Activated T-cell treated with anti-CD3 and anti-CD28 coated beads, Interleukin-2, amount 50 U/mL, for 48 hours (primary cell): Measurements from ENCODE around the gene HDAC1.
"Not testable (repeated sequence)": the region's sequence is repeated elsewhere in the genome, so short reads cannot be mapped to it uniquely, and the experiment has no call there.

Experiments
- DNase-seq, 2 experiments: peaks; one replicate each; pipeline ENCODE4 v3.0.0-alpha.2; 2020

HDAC1 gene

GRCh38 chr1:32350785-32351398, 59.0 kb downstream of the HDAC1 start:
- DNase-seq = peak; percentile 88 to 89

DNA sequence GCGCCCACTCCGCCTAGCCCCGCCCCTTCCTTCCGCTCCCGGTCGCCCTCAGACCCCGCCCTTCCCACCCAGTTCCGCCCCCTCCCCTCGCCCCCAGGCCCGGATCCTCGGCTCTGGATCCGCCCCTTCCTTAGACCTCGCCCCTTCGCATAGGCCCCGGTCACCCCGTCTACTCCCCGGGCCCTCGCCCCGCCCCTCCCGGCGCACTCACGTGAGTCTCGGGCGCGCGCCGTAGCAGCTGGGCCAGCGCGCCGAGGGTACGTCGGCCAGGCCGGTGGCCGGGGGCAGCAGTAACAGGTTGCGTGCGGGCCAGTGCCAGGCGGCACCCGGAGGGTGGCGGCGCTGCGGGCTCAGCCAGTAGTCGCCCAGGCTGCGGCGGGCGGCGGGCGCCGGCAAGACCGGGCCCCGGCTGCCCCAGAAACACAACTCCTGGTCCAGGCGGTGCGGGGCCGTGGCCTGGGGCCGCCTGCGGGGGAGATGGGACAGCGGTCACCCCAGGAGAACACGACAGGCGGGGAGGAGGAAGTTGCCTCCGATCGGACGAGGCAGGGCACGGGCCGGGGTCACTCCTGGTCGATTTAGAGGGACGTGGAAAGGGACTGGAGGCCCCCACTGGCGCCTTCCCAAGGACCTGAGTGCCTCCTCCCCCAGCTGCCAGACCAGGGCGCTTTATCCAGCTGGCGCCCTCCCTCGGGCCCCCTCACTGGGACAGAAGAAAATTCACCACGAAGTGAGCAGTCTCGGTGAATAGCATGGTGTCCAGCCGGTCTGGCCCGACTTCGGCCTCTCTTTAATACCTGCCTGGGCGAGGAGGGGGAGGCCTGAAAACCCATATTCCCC, 59.7 kb downstream of the HDAC1 start:
- peak; percentile 89 to 92 for DNase-seq

- DNase-seq = no peak
Measured at GRCh38 chr1:32352239-32352745, 60.4 kb downstream of the HDAC1 start.

DNA sequence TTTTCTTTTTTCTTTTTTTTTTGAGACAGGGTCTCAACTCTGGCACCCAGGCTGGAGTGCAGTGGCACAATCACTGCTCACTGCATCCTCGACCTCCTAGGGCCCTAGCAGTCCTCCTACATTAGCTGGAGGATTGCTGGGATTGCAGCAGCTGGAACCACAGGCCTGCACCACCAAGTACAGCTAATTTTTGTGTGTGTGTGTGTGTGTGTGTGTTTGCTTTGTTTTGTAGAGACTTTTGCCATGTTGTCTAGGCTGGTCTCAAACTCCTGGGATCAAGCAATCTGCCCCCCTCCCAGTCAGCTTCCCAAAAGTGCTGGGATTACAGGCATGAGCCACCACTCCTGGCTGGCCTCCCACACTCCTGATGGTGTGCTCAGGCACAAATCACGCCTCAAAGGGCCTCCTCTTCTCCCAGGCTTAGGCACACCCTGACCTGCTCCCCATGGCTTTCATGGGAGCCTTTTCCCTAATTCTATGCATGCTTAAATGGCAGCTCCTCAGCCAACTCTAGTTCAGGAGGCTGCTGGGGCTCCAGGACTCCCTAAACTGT, 61.0 kb downstream of the HDAC1 start:
- no peak for DNase-seq

DNA sequence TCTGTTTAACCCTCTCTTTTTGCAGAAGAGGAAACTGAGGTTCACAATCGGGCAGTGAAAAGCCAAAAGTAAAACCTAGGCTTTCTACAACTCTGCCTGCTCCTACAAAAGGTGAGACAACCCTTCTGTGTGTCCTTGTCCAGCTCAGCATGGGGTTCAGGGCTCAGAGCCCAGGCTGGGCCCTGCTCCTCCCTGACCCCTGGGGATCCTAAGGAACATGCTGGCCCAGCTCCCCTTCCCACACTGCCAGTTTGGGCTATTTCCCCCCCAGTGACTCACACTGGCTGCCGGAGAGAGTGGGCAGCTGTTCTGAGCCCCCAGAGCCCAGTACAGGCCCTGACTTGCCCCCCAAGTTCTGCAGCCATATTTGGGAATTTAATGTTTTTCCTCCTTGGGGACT, 61.5 kb downstream of the HDAC1 start:
- no peak for DNase-seq

DNA sequence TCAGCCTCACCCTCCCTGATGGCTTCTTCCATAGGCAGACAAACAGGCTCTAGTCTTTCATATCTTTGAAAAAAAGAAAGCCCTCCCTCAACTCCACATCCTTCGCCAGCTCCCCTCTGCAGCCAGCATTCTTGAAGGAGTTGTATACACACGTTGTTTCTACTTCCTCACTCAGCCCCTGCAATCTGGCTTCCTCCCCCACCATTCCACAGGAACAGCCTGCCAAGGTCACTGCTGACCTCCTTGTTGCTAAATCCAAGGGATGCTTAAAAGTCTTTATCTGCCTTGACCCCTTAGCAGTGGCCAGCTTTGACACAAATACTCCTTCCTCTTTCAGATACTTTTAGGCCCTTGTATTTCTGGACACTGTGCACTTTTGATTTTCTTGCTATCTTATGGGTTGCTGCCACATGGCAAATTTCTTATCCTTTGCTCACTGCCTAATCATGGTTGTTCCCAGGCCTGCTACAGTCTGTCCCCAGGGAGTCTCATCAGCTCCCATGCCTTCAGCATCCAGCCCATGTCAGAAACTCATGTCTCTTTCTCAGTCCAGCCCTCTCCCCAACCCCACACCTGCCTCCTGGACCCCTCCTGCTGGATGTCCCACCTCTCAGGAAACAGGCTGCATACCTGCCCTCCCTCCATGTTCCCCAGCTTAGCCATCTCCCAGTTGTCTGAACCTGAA, 62.1 kb downstream of the HDAC1 start:
- DNase-seq = no peak

GRCh38 chr1:32355778-32356177, 63.9 kb downstream of the HDAC1 start:
- DNase-seq = not testable (repeated sequence)

DNA sequence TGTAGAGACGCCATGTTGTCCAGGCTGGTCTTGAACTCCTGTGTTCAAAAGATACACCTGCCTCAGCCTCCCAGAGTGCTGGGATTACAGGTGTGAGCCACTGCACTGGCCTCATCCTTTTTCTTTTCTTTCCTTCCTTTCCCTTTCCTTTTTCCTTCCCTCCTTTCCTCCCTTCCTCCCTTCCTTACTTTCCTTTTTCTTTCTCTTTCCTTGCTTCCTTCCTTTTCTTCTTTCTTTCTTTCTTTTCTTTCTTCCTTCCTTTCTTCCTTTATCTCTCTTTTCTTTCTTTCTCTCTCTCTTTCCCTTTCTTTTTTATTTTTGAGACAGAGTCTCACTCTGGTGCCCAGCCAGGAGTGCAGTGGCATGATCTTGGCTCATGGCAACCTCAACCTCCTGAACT, 64.6 kb downstream of the HDAC1 start:
- DNase-seq = no peak

- no peak for DNase-seq
Measured at GRCh38 chr1:32357614-32358013, 65.7 kb downstream of the HDAC1 start.

GRCh38 chr1:32358435-32358834, 66.6 kb downstream of the HDAC1 start:
- DNase-seq = no peak

GRCh38 chr1:32361308-32361673, 69.4 kb downstream of the HDAC1 start:
- DNase-seq = no peak

GRCh38 chr1:32361674-32362473, 70.0 kb downstream of the HDAC1 start:
- peak; percentile 46 to 57 for DNase-seq

DNA sequence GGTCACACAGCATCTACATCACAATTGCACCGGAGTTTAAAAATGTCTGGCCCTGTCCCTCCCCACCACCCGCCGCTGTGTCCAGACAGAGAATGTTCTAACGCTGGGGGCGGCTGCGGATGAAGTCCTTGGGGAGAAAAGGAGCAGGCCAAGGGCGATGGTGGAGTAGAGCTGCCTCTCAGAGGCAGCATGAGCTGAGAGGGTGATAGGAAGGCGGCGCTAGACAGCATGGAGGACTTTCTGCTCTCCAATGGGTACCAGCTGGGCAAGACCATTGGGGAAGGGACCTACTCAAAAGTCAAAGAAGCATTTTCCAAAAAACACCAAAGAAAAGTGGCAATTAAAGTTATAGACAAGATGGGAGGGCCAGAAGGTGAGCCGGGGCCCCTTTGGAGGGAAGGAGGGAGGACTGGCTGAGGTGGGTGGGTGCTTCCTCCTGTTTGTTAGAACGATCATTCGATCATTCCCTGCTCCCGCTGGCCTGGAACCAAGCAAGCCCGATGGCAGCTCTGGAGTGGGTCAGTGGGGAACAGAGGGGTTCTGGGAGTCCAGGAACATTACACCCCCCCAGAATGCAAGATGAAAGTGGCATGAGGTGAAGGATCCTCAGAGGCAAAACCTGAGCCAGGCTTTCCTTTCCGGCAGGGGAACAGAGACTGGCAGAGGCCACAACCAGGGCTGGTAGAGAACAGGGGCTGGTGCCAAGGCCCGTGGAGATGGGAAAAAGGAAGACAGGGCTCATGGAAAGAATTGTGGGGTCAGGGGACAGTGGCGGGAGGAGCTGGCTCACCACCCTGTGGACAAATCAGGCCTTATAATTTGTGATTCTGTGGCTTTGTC, 70.8 kb downstream of the HDAC1 start, which contains the start of the genes FAM229A and TSSK3:
Gene FAM229A, minus strand, starts transcription at position 12 of the 840 bp plus-strand sequence. CDS start 394 bp downstream, outside the sequence.
Gene TSSK3, plus strand, starts transcription at position 66 of the 840 bp plus-strand sequence. Its CDS starts 163 bp downstream, at position 229.
- DNase-seq = no peak

DNA sequence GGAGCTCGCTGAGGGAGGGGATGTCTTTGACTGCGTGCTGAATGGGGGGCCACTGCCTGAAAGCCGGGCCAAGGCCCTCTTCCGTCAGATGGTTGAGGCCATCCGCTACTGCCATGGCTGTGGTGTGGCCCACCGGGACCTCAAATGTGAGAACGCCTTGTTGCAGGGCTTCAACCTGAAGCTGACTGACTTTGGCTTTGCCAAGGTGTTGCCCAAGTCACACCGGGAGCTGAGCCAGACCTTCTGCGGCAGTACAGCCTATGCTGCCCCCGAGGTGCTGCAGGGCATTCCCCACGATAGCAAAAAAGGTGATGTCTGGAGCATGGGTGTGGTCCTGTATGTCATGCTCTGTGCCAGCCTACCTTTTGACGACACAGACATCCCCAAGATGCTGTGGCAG, 71.8 kb downstream of the HDAC1 start:
- no peak for DNase-seq

GRCh38 chr1:32364836-32365235, 73.0 kb downstream of the HDAC1 start:
- DNase-seq = no peak

- DNase-seq = no peak
Measured at GRCh38 chr1:32365445-32365844, 73.6 kb downstream of the HDAC1 start.

GRCh38 chr1:32367912-32368635, 76.2 kb downstream of the HDAC1 start:
- DNase-seq = no peak

GRCh38 chr1:32372149-32372756, 80.4 kb downstream of the HDAC1 start:
- peak in 1 of 2 experiments; percentile 41 for DNase-seq

DNA sequence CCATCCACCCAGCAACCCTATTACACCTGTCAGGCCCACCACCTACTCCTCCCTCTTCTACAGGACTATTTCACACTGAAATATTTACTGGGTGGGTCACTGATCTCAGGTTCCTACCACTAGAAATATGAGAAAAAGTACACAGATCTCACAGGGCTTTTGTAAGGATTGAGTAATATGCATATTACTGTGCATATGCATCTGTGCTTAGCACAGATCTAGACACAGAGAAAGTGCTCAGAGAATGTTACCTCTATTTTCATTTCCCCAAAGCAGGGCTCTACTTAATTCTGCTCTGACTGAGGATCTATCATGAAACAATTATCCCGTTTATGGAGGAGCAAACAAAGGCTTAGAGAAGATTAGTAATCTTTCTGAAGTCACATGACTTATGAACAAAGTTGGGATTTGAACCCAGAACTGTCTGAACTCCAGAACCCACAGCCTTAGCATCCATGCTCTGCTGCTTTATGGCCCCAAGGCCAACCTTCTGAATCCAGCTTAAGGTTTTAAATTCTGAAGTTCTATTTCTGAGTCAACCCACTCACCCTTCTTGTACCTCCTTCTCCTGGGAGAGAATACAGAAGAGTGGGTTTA, 82.2 kb downstream of the HDAC1 start:
- DNase-seq = no peak

DNA sequence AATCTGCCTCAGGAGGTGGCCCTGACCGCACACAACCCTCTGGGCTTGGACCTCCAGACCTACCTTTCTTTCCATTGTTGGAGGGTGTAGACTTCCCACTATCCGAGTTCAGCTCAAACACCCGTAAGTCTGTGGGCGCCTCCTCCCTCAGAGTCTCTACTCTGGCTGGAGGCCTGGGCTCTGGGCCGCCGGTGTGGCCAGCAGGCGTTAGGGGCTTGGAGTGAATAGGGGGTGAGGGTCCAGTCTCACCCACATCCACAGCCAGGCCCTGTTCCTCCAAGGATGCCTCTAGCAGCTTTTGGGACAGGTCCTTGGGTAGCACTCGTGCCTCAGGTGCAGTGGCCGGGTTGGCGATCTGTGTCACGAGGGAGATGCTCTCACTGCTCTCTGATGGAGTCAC, 84.3 kb downstream of the HDAC1 start:
- no peak for DNase-seq
